K562 (cell line): ENCODE measurements around the gene SMIM41. TPM values are rescaled to one million over a fixed set of nuclear protein-coding genes. Genes with fewer than 3 reads are reported as not detected.

Experiments used
- ATAC-seq: fragments of 200-7000 bp; cut with Tn5 transposase; 3 replicates; pipeline ENCODE4 v1.9.1; 2020; ENCODE audit warnings: moderate library complexity
- BruUV-seq: library from RNA; stranded (reverse); fragments of 400-500 nt; replicated peaks from 2 replicates; lab custom pipeline; 2021; lab: Mats Ljungman, UMichigan
- CTCF ChIA-PET: fragments of 300-600 bp; formaldehyde crosslinking; extraction: SDS; loops from one replicate; lab custom pipeline; 2021; ENCODE audit warnings: low intra/inter-chr PET ratio; lab: Yijun Ruan, JAX
- POLR2A ChIA-PET: fragments of 300-600, 350-650 bp; sonication (Branson Sonifier 250); formaldehyde crosslinking; extraction: SDS; loops from one replicate; lab custom pipeline; 2021; ENCODE audit warnings: antibody characterized with exemption, inconsistent platforms; lab: Yijun Ruan, JAX
- DNase-seq, 4 experiments: peaks; one replicate each; pipeline versions ENCODE4 v3.0.0 to v3.0.0-alpha.2; 2011 to 2018; ENCODE audit warnings: low spot score in 3 of 4, mixed read lengths in 3 of 4; ENCODE audit errors: extremely low read depth in 1 of 4
- FAIRE-seq: peaks from 2 replicates; lab custom pipeline; 2011; peaks lifted over from hg19 to GRCh38; lab: Jason Lieb, UNC
- H2AFZ ChIP-seq: 2 replicates; pipeline ENCODE4 v1.6.0; 2011; ENCODE audit warnings: low read depth, low read length, control low read depth, inconsistent platforms
- H3K27ac ChIP-seq: fragments of 200-600 bp; 3 replicates; pipeline ENCODE4 v1.8.0; 2011; ENCODE audit warnings: low read depth, mild to moderate bottlenecking, control low read depth, inconsistent platforms, low read length, moderate library complexity, mixed read lengths; ENCODE audit errors: extremely low read depth
- H3K27me3 ChIP-seq, 2 experiments: fragments of 300-600 bp in 1 of 2; 2 replicates in 1 of 2; 3 replicates in 1 of 2; pipeline versions ENCODE4 v1.6.0 to v1.8.0; 2011; ENCODE audit warnings: inconsistent platforms in 2 of 2, low read length in 2 of 2, mild to moderate bottlenecking in 1 of 2, mixed read lengths in 1 of 2, moderate library complexity in 1 of 2; ENCODE audit not compliant: control insufficient read depth in 2 of 2, insufficient read depth in 2 of 2
- H3K36me3 ChIP-seq: fragments of 300-600 bp; 3 replicates; pipeline ENCODE4 v1.8.0; 2011; ENCODE audit warnings: mild to moderate bottlenecking, low read length, inconsistent platforms; ENCODE audit not compliant: control insufficient read depth, insufficient read depth
- H3K4me1 ChIP-seq, 2 experiments: fragments of 200-600 bp in 1 of 2; replicated peaks in 1 of 2; 2 replicates in 1 of 2; 3 replicates in 1 of 2; pipeline versions ENCODE4 v1.5.1 to v1.8.0; 2011; ENCODE audit warnings: inconsistent platforms in 2 of 2, low read length in 2 of 2, mild to moderate bottlenecking in 1 of 2, mixed read lengths in 1 of 2, moderate library complexity in 1 of 2; ENCODE audit not compliant: control insufficient read depth in 2 of 2, insufficient read depth in 2 of 2
- H3K4me2 ChIP-seq: 2 replicates; pipeline ENCODE4 v1.6.1; 2011; ENCODE audit warnings: low read length, control low read depth, inconsistent platforms, mixed read lengths; ENCODE audit not compliant: insufficient read depth
- H3K4me3 ChIP-seq: fragments of 200-600 bp; sonication (generic), shearing (Covaris generic); 2 replicates; pipeline ENCODE4 v1.5.1; 2016; ENCODE audit warnings: control low read depth, inconsistent platforms
- H3K79me2 ChIP-seq: fragments of 200-600 bp; 3 replicates; pipeline ENCODE4 v1.8.0; 2011; ENCODE audit warnings: low read length, inconsistent platforms; ENCODE audit not compliant: control insufficient read depth, insufficient read depth
- H3K9ac ChIP-seq, 2 experiments: 2 replicates each; pipeline versions ENCODE4 v1.6.0 to v1.6.1; 2011; ENCODE audit warnings: low read depth in 2 of 2, low read length in 2 of 2, control low read depth in 1 of 2, inconsistent platforms in 1 of 2, mild to moderate bottlenecking in 1 of 2, mixed read lengths in 1 of 2; ENCODE audit not compliant: insufficient read depth in 1 of 2
- H3K9me1 ChIP-seq: one replicate; pipeline ENCODE4 v1.6.0; 2011; ENCODE audit warnings: inconsistent platforms, mild to moderate bottlenecking, low read length, moderate library complexity; ENCODE audit not compliant: control insufficient read depth, insufficient read depth
- H3K9me3 ChIP-seq: replicated peaks from 2 replicates; pipeline ENCODE4 v1.5.1; 2011; ENCODE audit warnings: low read depth, low read length, inconsistent platforms; ENCODE audit not compliant: control insufficient read depth, insufficient read depth
- H4K20me1 ChIP-seq: replicated peaks from 2 replicates; pipeline ENCODE4 v1.6.1; 2011; ENCODE audit warnings: low read length, inconsistent platforms, mixed read lengths; ENCODE audit not compliant: control insufficient read depth, insufficient read depth
- C11orf30 ChIP-seq: fragments of 450-650 bp; IDR thresholded peaks from 2 replicates; pipeline ENCODE4 v1.6.1; 2016; ENCODE audit warnings: low read depth, mild to moderate bottlenecking
- CHD1 ChIP-seq: fragments of 200-600 bp; sonication (generic); IDR thresholded peaks from one replicate; pipeline ENCODE4 v1.6.1; 2012; ENCODE audit warnings: mild to moderate bottlenecking, moderate library complexity, low read length, inconsistent platforms
- CREB1 ChIP-seq, 2 experiments: sonication (generic) in 1 of 2; formaldehyde crosslinking in 1 of 2; IDR thresholded peaks; 2 replicates each; pipeline versions ENCODE4 v1.6.1 to v1.8.0; 2012 to 2022; ENCODE audit warnings: inconsistent platforms in 1 of 2, mild to moderate bottlenecking in 1 of 2, missing genetic modification reagents in 1 of 2, moderate library complexity in 1 of 2
- ELF4 ChIP-seq: fragments of 450-650 bp; formaldehyde crosslinking; IDR thresholded peaks from 2 replicates; pipeline ENCODE4 v1.4.0; 2022; ENCODE audit warnings: missing genetic modification characterization
- NCOR1 ChIP-seq: fragments of 450-650 bp; IDR thresholded peaks from 2 replicates; pipeline ENCODE4 v1.6.1; 2016; ENCODE audit warnings: mild to moderate bottlenecking, moderate library complexity
- RBM34 ChIP-seq: fragments of 200-400 bp; formaldehyde crosslinking; IDR thresholded peaks from 2 replicates; pipeline ENCODE4 v1.6.1; 2018; ENCODE audit warnings: low read length, borderline replicate concordance; ENCODE audit not compliant: insufficient read depth
- ZBTB9 ChIP-seq: fragments of 450-650 bp; formaldehyde crosslinking; IDR thresholded peaks from 2 replicates; pipeline ENCODE4 v1.4.0; 2020; ENCODE audit warnings: mild to moderate bottlenecking, moderate library complexity
- ZC3H8 ChIP-seq: fragments of 450-650 bp; IDR thresholded peaks from 2 replicates; pipeline ENCODE4 v1.6.1; 2017
- ZNF174 ChIP-seq: fragments of 250-450 bp; sonication (Bioruptor Pico); IDR thresholded peaks from 2 replicates; pipeline ENCODE4 v1.4.0; 2020; ENCODE audit warnings: mild to moderate bottlenecking
- ZNF436 ChIP-seq: fragments of 250-450, 450-650 bp; sonication (Bioruptor Pico); formaldehyde crosslinking; IDR thresholded peaks from 2 replicates; pipeline ENCODE4 v1.7.0; 2020; ENCODE audit warnings: mild to moderate bottlenecking
- ZNF444 ChIP-seq: fragments of 250-450 bp; sonication (Bioruptor Pico); IDR thresholded peaks from 2 replicates; pipeline ENCODE4 v1.4.0; 2020; ENCODE audit warnings: mild to moderate bottlenecking, moderate library complexity
- ZNF583 ChIP-seq: fragments of 250-450 bp; sonication (Bioruptor Pico); IDR thresholded peaks from 2 replicates; pipeline ENCODE4 v1.4.0; 2020
- ZNF717 ChIP-seq: fragments of 250-450 bp; sonication (Bioruptor Pico); IDR thresholded peaks from 2 replicates; pipeline ENCODE4 v1.5.0; 2021
- WGBS: fragments of 100-300 bp; shearing (Covaris generic); methylation state at CpG from one replicate; pipeline ENCODE4 v1.1.6; 2016; ENCODE audit warnings: low coverage, mixed read lengths; ENCODE audit not compliant: insufficient coverage; ENCODE audit errors: missing lambda C conversion rate; 5-methylcytosine and 5-hydroxymethylcytosine counted together
- in situ Hi-C: fragments of 300-500 bp; cut with MboI; formaldehyde crosslinking; loops from 4 replicates; pipeline ENCODE4 v1.15.0; 2018; ENCODE audit warnings: inconsistent platforms, mixed read lengths
- intact Hi-C: fragments of 100-400 bp; cut with micrococcal nuclease; formaldehyde crosslinking; loops from 2 replicates; pipeline ENCODE4 v1.14.2; 2022
- polyA plus RNA-seq, 8 experiments: library from polyadenylated mRNA; depleted of rRNA in 4 of 8; stranded (reverse) in 5 of 8; unstranded in 3 of 8; fragments of >200 nt; fragmentation: Nextera tagmentation in 2 of 8; fragmentation: Illumina TruSeq in 1 of 8; extraction: Ambion mirVana in 2 of 8; extraction: Trizol in 1 of 8; gene quantifications; 2 replicates each; pipeline versions ENCODE4 v1.2.1 to v1.2.3, GENCODE V29; 2011 to 2014; ENCODE audit warnings: inconsistent platforms in 1 of 8, missing spikeins in 1 of 8
- total RNA-seq, 7 experiments: library from RNA; depleted of rRNA in 6 of 7; stranded (reverse); fragments of >200 nt in 6 of 7; fragmentation: Illumina TruSeq in 2 of 7; extraction: Trizol in 2 of 7; gene quantifications; 2 replicates each; pipeline versions ENCODE4 v1.2.1 to v1.2.3, GENCODE V29; 2011 to 2021; ENCODE audit warnings: low replicate concordance in 1 of 7

SMIM41 gene
- total and polyA plus RNA-seq, 9 of the 15 experiments (the other 6 are each of a cell fraction or from before 2014, with no cell fraction given): not detected

- DNase-seq (no peak), FAIRE-seq (no peak), ATAC-seq (no peak)
- no peak overlapping the region for H3K4me3 ChIP-seq
- whole genome bisulfite sequencing: 29% methylated on average over 4 of the region's 4 CpGs
- intact Hi-C loops (no loop called here), in situ Hi-C loops (no loop called here)
- H4K20me1 ChIP-seq: peaks cover 6% of the 10 kb centered on the region; the same call in 1 of the 2 replicates
- BruUV-seq: no TSS peak
- no peaks in the 10 kb centered on the region for H3K79me2 ChIP-seq
- no peak overlapping the region for H3K9ac ChIP-seq
- CTCF ChIA-PET: no interaction called here
- peaks cover 23 to 43% of the 10 kb centered on the region in 2 experiments for H3K4me1 ChIP-seq
- no peaks in the 10 kb centered on the region for H3K9me1 ChIP-seq
- H3K9me3 ChIP-seq: no peaks in the 10 kb centered on the region
- no peaks in the 10 kb centered on the region for H3K36me3 ChIP-seq
- H3K4me2 ChIP-seq: no peak overlapping the region
- H3K27ac ChIP-seq: no peak overlapping the region
- POLR2A ChIA-PET: interaction anchor here (1.0 kb wide), 1 partner anchor 22 kb away, joined by 3 read pairs; no protein-coding TSS in a partner anchor
- no peaks in the 10 kb centered on the region for H3K27me3 ChIP-seq
- no peak for TF ChIP-seq RBM34
- no peak overlapping the region for H2AFZ ChIP-seq
Measured at GRCh38 chr12:52049286-52049685, 30.2 kb upstream of the SMIM41 start.

GRCh38 chr12:52049688-52050087 is 29.8 kb upstream of the SMIM41 start:
- TF ChIP-seq ZNF436 (CRISPR knock-in tag) (no peak), NCOR1 (no peak), ZC3H8 (no peak), ZNF583 (CRISPR knock-in tag) (no peak), ZNF444 (CRISPR knock-in tag) (no peak), ZNF174 (CRISPR knock-in tag) (no peak), ZNF717 (no peak), C11orf30 (no peak), ELF4 (CRISPR knock-in tag) (no peak), CHD1 (no peak), CREB1 (IDR thresholded peaks at IDR 0.05) (no peak), CREB1 (CRISPR knock-in tag; IDR thresholded peaks at IDR 0.05) (no peak), ZBTB9 (CRISPR knock-in tag) (no peak)
- TF ChIP-seq, all 486 proteins: peak for 0
- H4K20me1 ChIP-seq: peaks cover 6% of the 10 kb centered on the region; the same call in 1 of the 2 replicates
- in situ Hi-C loops (no loop called here), intact Hi-C loops (no loop called here)
- H2AFZ ChIP-seq: no peak overlapping the region
- H3K27me3 ChIP-seq: no peaks in the 10 kb centered on the region
- WGBS: 82% methylated on average over 3 of the region's 5 CpGs
- H3K36me3 ChIP-seq: no peaks in the 10 kb centered on the region
- FAIRE-seq (no peak), ATAC-seq (no peak), DNase-seq (no peak)
- BruUV-seq: no TSS peak
- H3K9me1 ChIP-seq: no peaks in the 10 kb centered on the region
- no peaks in the 10 kb centered on the region for H3K9me3 ChIP-seq
- H3K27ac ChIP-seq: no peak overlapping the region
- peaks cover 23 to 45% of the 10 kb centered on the region in 2 experiments for H3K4me1 ChIP-seq
- H3K79me2 ChIP-seq: no peaks in the 10 kb centered on the region
- ChIA-PET CTCF (no interaction called here), POLR2A (no interaction called here)
- H3K9ac ChIP-seq: 0 out of 4 replicates have a peak overlapping the region, but pooled peaks of 1 of the 2 experiments have one; percentile 71
- H3K4me3 ChIP-seq: no peak overlapping the region
- no peak overlapping the region for H3K4me2 ChIP-seq
